Panc1 (cell line): Measurements from ENCODE around the gene CDHR2. TPM values are rescaled to one million over a fixed set of nuclear protein-coding genes. Genes with fewer than 3 reads are reported as not detected.

Experiments
- ATAC-seq: fragments of 200-7000 bp; cut with Tn5 transposase; 2 replicates; pipeline ENCODE4 v1.9.1; 2020; ENCODE audit warnings: mild to moderate bottlenecking, moderate library complexity
- BruUV-seq: library from RNA; stranded (reverse); fragments of 400-500 nt; replicated peaks from 2 replicates; lab custom pipeline; 2021; lab: Mats Ljungman, UMichigan
- CTCF ChIA-PET: fragments of 300-600 bp; sonication (Branson Sonifier 250); formaldehyde crosslinking; loops from one replicate; lab custom pipeline; 2022; ENCODE audit warnings: antibody characterized with exemption; lab: Charles Lee
- POLR2A ChIA-PET: fragments of 300-600 bp; sonication (Branson Sonifier 250); formaldehyde crosslinking; loops from one replicate; lab custom pipeline; 2022; ENCODE audit warnings: antibody characterized with exemption; lab: Charles Lee
- DNase-seq: peaks from one replicate; pipeline ENCODE4 v3.0.0-alpha.2; 2010; ENCODE audit warnings: low read depth, low spot score
- H3K27ac ChIP-seq: 2 replicates; pipeline ENCODE4 v1.5.1; 2011; ENCODE audit warnings: mild to moderate bottlenecking, low read length, inconsistent platforms
- H3K27me3 ChIP-seq: fragments of 200-500 bp; sonication (Bioruptor generic); 2 replicates; pipeline ENCODE4 v1.6.0; 2014; ENCODE audit warnings: low read length, inconsistent platforms; ENCODE audit not compliant: control insufficient read depth, insufficient read depth
- H3K36me3 ChIP-seq: fragments of 200-500 bp; sonication (Bioruptor generic); 2 replicates; pipeline ENCODE4 v1.5.1; 2014; ENCODE audit warnings: inconsistent platforms, mild to moderate bottlenecking, low read length, moderate library complexity; ENCODE audit not compliant: control insufficient read depth, insufficient read depth
- H3K4me1 ChIP-seq: 2 replicates; pipeline ENCODE4 v1.5.1; 2011; ENCODE audit warnings: inconsistent platforms, mild to moderate bottlenecking, low read length, moderate library complexity; ENCODE audit not compliant: control insufficient read depth, insufficient read depth
- H3K4me3 ChIP-seq, 2 experiments: 2 replicates each; pipeline ENCODE4 v1.5.1; 2011 to 2012; ENCODE audit warnings: low read depth in 2 of 2, low read length in 2 of 2, mild to moderate bottlenecking in 2 of 2, inconsistent platforms in 1 of 2, moderate library complexity in 1 of 2
- H3K9me3 ChIP-seq: fragments of 200-500 bp; sonication (Bioruptor generic); 2 replicates; pipeline ENCODE4 v1.5.1; 2014; ENCODE audit warnings: low read depth, mild to moderate bottlenecking, inconsistent platforms, low read length, moderate library complexity; ENCODE audit not compliant: control insufficient read depth, insufficient read depth
- CTCF ChIP-seq: fragments of 450-650 bp; IDR thresholded peaks from 2 replicates; pipeline ENCODE4 v1.5.1; 2017; ENCODE audit warnings: mild to moderate bottlenecking
- POLR2AphosphoS5 ChIP-seq: IDR thresholded peaks from 2 replicates; pipeline ENCODE4 v1.6.1; 2012; ENCODE audit warnings: mild to moderate bottlenecking, low read depth, low read length, moderate library complexity
- REST ChIP-seq, 2 experiments: IDR thresholded peaks; 2 replicates each; pipeline ENCODE4 v1.6.1; 2011 to 2012; ENCODE audit warnings: low read depth in 2 of 2, control low read depth in 1 of 2, low read length in 1 of 2, mild to moderate bottlenecking in 1 of 2, moderate library complexity in 1 of 2; ENCODE audit not compliant: insufficient read depth in 1 of 2
- SIN3A ChIP-seq: IDR thresholded peaks from 2 replicates; pipeline ENCODE4 v1.6.1; 2012; ENCODE audit warnings: low read depth, mild to moderate bottlenecking, low read length, moderate library complexity, borderline replicate concordance; ENCODE audit not compliant: insufficient read depth
- TCF7L2 ChIP-seq: IDR thresholded peaks from 2 replicates; pipeline ENCODE4 v1.6.1; 2011; ENCODE audit warnings: mild to moderate bottlenecking, low read depth, low read length, inconsistent platforms
- in situ Hi-C: cut with HindIII; loops from 2 replicates; pipeline ENCODE4 v1.10.0; 2016; ENCODE audit warnings: low sequenced_read_pairs, low pct_unique_long_range_greater_than_20kb
- intact Hi-C: fragments of 100-400 bp; cut with micrococcal nuclease; formaldehyde crosslinking; loops from one replicate; pipeline ENCODE4 v1.10.0; 2022; ENCODE audit not compliant: unreplicated experiment
- total RNA-seq: library from RNA; stranded (reverse); gene quantifications from one replicate; pipeline ENCODE4 v1.2.1, GENCODE V29; 2021; ENCODE audit not compliant: unreplicated experiment

The CDHR2 gene
- total RNA-seq, 1 experiment from 2014 or later = 0.72 TPM

GRCh38 chr5:176507911-176508310, 41.2 kb upstream of the CDHR2 start:
- peaks cover 11% of the 10 kb centered on the region for H3K36me3 ChIP-seq
- H3K27me3 ChIP-seq = no peaks in the 10 kb centered on the region
- in situ Hi-C loops = no loop called here
- no peak overlapping the region for H3K4me3 ChIP-seq
- no peaks in the 10 kb centered on the region for H3K4me1 ChIP-seq
- 0 out of 2 replicates have a peak, but pooled peaks have one; percentile 14 for ATAC-seq
- ChIA-PET CTCF (no interaction called here), POLR2A (no interaction called here)
- intact Hi-C loops = no loop called here
- H3K9me3 ChIP-seq = no peaks in the 10 kb centered on the region
- no peak overlapping the region for H3K27ac ChIP-seq
- TF ChIP-seq CTCF = no peak
- TF ChIP-seq TCF7L2 = no peak
- no peak for TF ChIP-seq SIN3A
- no peak for TF ChIP-seq POLR2AphosphoS5
- no peak for TF ChIP-seq REST (IDR thresholded peaks at IDR 0.05; ENCODE audit: insufficient read depth in 1 of 2, low read depth in 2 of 2, low read length in 1 of 2)
- BruUV-seq = no TSS peak
- no peak for DNase-seq

- no peak overlapping the region for H3K27ac ChIP-seq
- no TSS peak for BruUV-seq
- in situ Hi-C loops (no loop called here), intact Hi-C loops (no loop called here)
- H3K4me3 ChIP-seq = no peak overlapping the region
- no peaks in the 10 kb centered on the region for H3K27me3 ChIP-seq
- CTCF ChIA-PET = no interaction called here
- POLR2A ChIA-PET = interaction anchor here (0.7 kb wide), 1 partner anchor 40 kb away, joined by 8 read pairs; the partner anchor contains the start of gene CDHR2
- no peak for ATAC-seq
- peaks cover 11% of the 10 kb centered on the region for H3K36me3 ChIP-seq
- no peak for DNase-seq
- H3K9me3 ChIP-seq = no peaks in the 10 kb centered on the region
- H3K4me1 ChIP-seq = no peaks in the 10 kb centered on the region
- TF ChIP-seq CTCF (no peak), TCF7L2 (no peak), SIN3A (no peak), POLR2AphosphoS5 (no peak), REST (IDR thresholded peaks at IDR 0.05; ENCODE audit: insufficient read depth in 1 of 2, low read depth in 2 of 2, low read length in 1 of 2) (no peak)
These were observed 40.5 kb upstream of the CDHR2 start for GRCh38 chr5:176508603-176509002.
